ENCODE measurements around the gene SORBS1. TPM values are rescaled to one million over a fixed set of nuclear protein-coding genes. Genes with fewer than 3 reads are reported as not detected.

Gene SORBS1
- total RNA-seq, 6 experiments from 2014 or later: 56.4 to 97.9 (median 76.5) TPM

- no peaks in the 10 kb centered on the region for H3K27me3 ChIP-seq
- H3K36me3 ChIP-seq: no peaks in the 10 kb centered on the region
- intact Hi-C loops (cut with DNase I): loop anchor here in 1 of 2 donors (10.0 kb wide), 1 partner anchor 131 kb away; no protein-coding TSS in a partner anchor
- WGBS (ENCODE audit: insufficient coverage, low coverage, low lambda C conversion rate, missing lambda C conversion rate): 91% methylated on average over 6 of the region's 6 CpGs
- ATAC-seq (no peak), DNase-seq (no peak)
- TF ChIP-seq CTCF (IDR thresholded peaks at IDR 0.05) (no peak), POLR2A (IDR thresholded peaks at IDR 0.05) (no peak)
- no peaks in the 10 kb centered on the region for H3K4me1 ChIP-seq
- no peak overlapping the region for H3K4me3 ChIP-seq
- H3K9me3 ChIP-seq: no peaks in the 10 kb centered on the region
- H3K27ac ChIP-seq: no peak overlapping the region
Observed at GRCh38 chr10:95566136-95566535, 5.0 kb upstream of the SORBS1 start.

GRCh38 chr10:95565336-95565735 is 4.2 kb upstream of the SORBS1 start:
- no peaks in the 10 kb centered on the region for H3K9me3 ChIP-seq
- no peak for ATAC-seq
- H3K36me3 ChIP-seq: no peaks in the 10 kb centered on the region
- H3K4me3 ChIP-seq: no peak overlapping the region
- DNase-seq: no peak
- 70% methylated on average over 7 of the region's 7 CpGs for WGBS (ENCODE audit: insufficient coverage, low coverage, low lambda C conversion rate, missing lambda C conversion rate)
- H3K4me1 ChIP-seq: peaks cover 0 to under 1% (median 0%) of the 10 kb centered on the region in 4 donors
- TF ChIP-seq POLR2A (IDR thresholded peaks at IDR 0.05) (no peak), CTCF (IDR thresholded peaks at IDR 0.05) (no peak)
- no peaks in the 10 kb centered on the region for H3K27me3 ChIP-seq
- intact Hi-C loops (cut with DNase I): loop anchor here in 1 of 2 donors (10.0 kb wide), 1 partner anchor 131 kb away; no protein-coding TSS in a partner anchor
- H3K27ac ChIP-seq: no peak overlapping the region

GRCh38 chr10:95564291-95564690 is 3.1 kb upstream of the SORBS1 start:
- Histone ChIP-seq H3K36me3 (no peaks in the 10 kb centered on the region), H3K27ac (no peak overlapping the region), H3K27me3 (no peaks in the 10 kb centered on the region), H3K9me3 (no peaks in the 10 kb centered on the region), H3K4me3 (no peak overlapping the region), H3K4me1 (peaks cover 0 to 11% (median 3%) of the 10 kb centered on the region in 4 donors)
- no peak for ATAC-seq
- WGBS (ENCODE audit: insufficient coverage, low coverage, low lambda C conversion rate, missing lambda C conversion rate): 89% methylated on average over 5 of the region's 7 CpGs
- TF ChIP-seq POLR2A (IDR thresholded peaks at IDR 0.05) (no peak), CTCF (IDR thresholded peaks at IDR 0.05) (no peak)
- no peak for DNase-seq
- intact Hi-C loops (cut with DNase I): loop anchor here in 1 of 2 donors (10.0 kb wide), 1 partner anchor 129 kb away; no protein-coding TSS in a partner anchor

- Histone ChIP-seq H3K36me3 (no peaks in the 10 kb centered on the region), H3K27ac (peak overlapping the region in 1 of 3 donors; percentile 95), H3K9me3 (no peaks in the 10 kb centered on the region), H3K27me3 (no peaks in the 10 kb centered on the region), H3K4me1 (peaks cover 0 to 21% (median 9%) of the 10 kb centered on the region in 4 donors), H3K4me3 (no peak overlapping the region)
- ATAC-seq: no peak
- 75% methylated on average over 5 of the region's 7 CpGs for WGBS (ENCODE audit: insufficient coverage, low coverage, low lambda C conversion rate, missing lambda C conversion rate)
- intact Hi-C loops (cut with DNase I): loop anchor here in 1 of 2 donors (10.0 kb wide), 1 partner anchor 128 kb away; no protein-coding TSS in a partner anchor
- DNase-seq: no peak
- TF ChIP-seq POLR2A (IDR thresholded peaks at IDR 0.05) (no peak), CTCF (IDR thresholded peaks at IDR 0.05) (no peak)
Observed at GRCh38 chr10:95562341-95562965, 1.3 kb upstream of the SORBS1 start.
